Measurements from ENCODE around the gene CALN1.

- TF ChIP-seq ZNF274 (IDR thresholded peaks at IDR 0.05; ENCODE audit: low read depth, low read length) (no peak), YY1 (IDR thresholded peaks at IDR 0.05; ENCODE audit: insufficient read depth, insufficient read length) (no peak), SUZ12 (IDR thresholded peaks at IDR 0.05; ENCODE audit: extremely low read depth, insufficient read depth, insufficient read length) (no peak)
Measured at GRCh38 chr7:72345208-72345727, 66.9 kb downstream of the CALN1 start.
